Measurements from ENCODE around the gene TMEM212.

GRCh38 chr3:171799501-171799900 is 43.6 kb upstream of the TMEM212 start:
- TF ChIP-seq GATA3 (IDR thresholded peaks at IDR 0.05; ENCODE audit: low read depth, low read length) (no peak), GATA2 (IDR thresholded peaks at IDR 0.05; ENCODE audit: low read depth, low read length) (no peak)

All from SH-SY5Y (cell line).